Neural crest cell (in vitro differentiated cells): ENCODE measurements around the gene SLC9B2. TPM values are rescaled to one million over a fixed set of nuclear protein-coding genes. Genes with fewer than 3 reads are reported as not detected.

Source experiments
- DNase-seq: peaks from one replicate; pipeline ENCODE4 v3.0.0; 2021; ENCODE audit warnings: low read depth, mixed read lengths, low spot score
- H3K27ac Mint-ChIP-seq: one replicate; pipeline ENCODE4 v1.8.0; 2021; ENCODE audit warnings: mild to moderate bottlenecking, mixed read lengths; ENCODE audit not compliant: unreplicated experiment
- H3K27me3 Mint-ChIP-seq: 2 replicates; pipeline ENCODE4 v1.8.0; 2021; ENCODE audit warnings: low read depth, mild to moderate bottlenecking, mixed read lengths
- H3K36me3 Mint-ChIP-seq: 2 replicates; pipeline ENCODE4 v1.8.0; 2021; ENCODE audit warnings: low read depth, mild to moderate bottlenecking, mixed read lengths
- H3K4me1 Mint-ChIP-seq: 2 replicates; pipeline ENCODE4 v1.8.0; 2021; ENCODE audit warnings: mixed read lengths
- H3K4me3 Mint-ChIP-seq: one replicate; pipeline ENCODE4 v1.8.0; 2021; ENCODE audit warnings: mild to moderate bottlenecking, mixed read lengths
- H3K9me3 Mint-ChIP-seq: 2 replicates; pipeline ENCODE4 v1.8.0; 2021; ENCODE audit warnings: mixed read lengths
- CTCF ChIP-seq: fragments of 200-600 bp; sonication (generic); conservative IDR thresholded peaks from 2 replicates; pipeline ENCODE4 v1.5.0; 2021; ENCODE audit warnings: antibody characterized with exemption, mild to moderate bottlenecking
- total RNA-seq: library from RNA; stranded (reverse); gene quantifications from 2 replicates; pipeline ENCODE4 v1.2.1, GENCODE V29; 2021

SLC9B2 gene
- total RNA-seq, 1 donor from 2014 or later, result 21.6 TPM

GRCh38 chr4:103098756-103099440 is 22.3 kb upstream of the SLC9B2 start:
- peaks cover 3% of the 10 kb centered on the region for H3K36me3 Mint-ChIP-seq
- peak overlapping the region; percentile 32 for H3K27ac Mint-ChIP-seq
- peaks cover 48% of the 10 kb centered on the region for H3K4me1 Mint-ChIP-seq
- no peaks in the 10 kb centered on the region for H3K27me3 Mint-ChIP-seq
- DNase-seq, result no peak
- TF ChIP-seq CTCF, result no peak
- H3K4me3 Mint-ChIP-seq, result peak overlapping the region; percentile 86
- no peaks in the 10 kb centered on the region for H3K9me3 Mint-ChIP-seq

- TF ChIP-seq CTCF, result no peak
- Mint-ChIP-seq H3K4me1 (peaks cover 48% of the 10 kb centered on the region), H3K27ac (peak overlapping the region; percentile 32), H3K27me3 (no peaks in the 10 kb centered on the region), H3K36me3 (peaks cover 3% of the 10 kb centered on the region), H3K9me3 (no peaks in the 10 kb centered on the region), H3K4me3 (peak overlapping the region; percentile 86)
- no peak for DNase-seq
These were observed 21.8 kb upstream of the SLC9B2 start for GRCh38 chr4:103098341-103098740.

GRCh38 chr4:103097112-103097511 is 20.6 kb upstream of the SLC9B2 start:
- Mint-ChIP-seq H3K36me3 (peaks cover 3% of the 10 kb centered on the region), H3K4me1 (peaks cover 48% of the 10 kb centered on the region), H3K9me3 (no peaks in the 10 kb centered on the region), H3K27ac (no peak overlapping the region), H3K4me3 (peak overlapping the region; percentile 39), H3K27me3 (no peaks in the 10 kb centered on the region)
- DNase-seq, result no peak
- no peak for TF ChIP-seq CTCF

- H3K9me3 Mint-ChIP-seq, result no peaks in the 10 kb centered on the region
- H3K36me3 Mint-ChIP-seq, result peaks cover 3% of the 10 kb centered on the region
- no peak for TF ChIP-seq CTCF
- no peak overlapping the region for H3K27ac Mint-ChIP-seq
- no peaks in the 10 kb centered on the region for H3K27me3 Mint-ChIP-seq
- H3K4me3 Mint-ChIP-seq, result no peak overlapping the region
- DNase-seq, result no peak
- H3K4me1 Mint-ChIP-seq, result peaks cover 43% of the 10 kb centered on the region
These were observed 18.5 kb upstream of the SLC9B2 start for GRCh38 chr4:103095080-103095479.

- no peak overlapping the region for H3K4me3 Mint-ChIP-seq
- no peak overlapping the region for H3K27ac Mint-ChIP-seq
- H3K36me3 Mint-ChIP-seq, result peaks cover 6% of the 10 kb centered on the region
- peaks cover 18% of the 10 kb centered on the region for H3K4me1 Mint-ChIP-seq
- no peaks in the 10 kb centered on the region for H3K27me3 Mint-ChIP-seq
- no peak for DNase-seq
- no peak for TF ChIP-seq CTCF
- H3K9me3 Mint-ChIP-seq, result no peaks in the 10 kb centered on the region
These were observed 15.7 kb upstream of the SLC9B2 start for GRCh38 chr4:103092245-103092644.
